Daoy (cell line): ENCODE results near the gene LNX1. TPM values are rescaled to one million over a fixed set of nuclear protein-coding genes. Genes with fewer than 3 reads are reported as not detected.
"Not testable (repeated sequence)": the region's sequence is repeated elsewhere in the genome, so short reads cannot be mapped to it uniquely, and the experiment has no call there.

Experiments
- DNase-seq: peaks from one replicate; pipeline ENCODE4 v3.0.0-alpha.2; 2015; ENCODE audit warnings: low read depth
- total RNA-seq: library from RNA; depleted of rRNA; stranded (reverse); fragments of >200 nt; shearing (Covaris generic); gene quantifications from 2 replicates; pipeline ENCODE4 v1.2.3, GENCODE V29; 2014

Gene LNX1
- total RNA-seq, 1 experiment from 2014 or later = 10.2 TPM

DNA sequence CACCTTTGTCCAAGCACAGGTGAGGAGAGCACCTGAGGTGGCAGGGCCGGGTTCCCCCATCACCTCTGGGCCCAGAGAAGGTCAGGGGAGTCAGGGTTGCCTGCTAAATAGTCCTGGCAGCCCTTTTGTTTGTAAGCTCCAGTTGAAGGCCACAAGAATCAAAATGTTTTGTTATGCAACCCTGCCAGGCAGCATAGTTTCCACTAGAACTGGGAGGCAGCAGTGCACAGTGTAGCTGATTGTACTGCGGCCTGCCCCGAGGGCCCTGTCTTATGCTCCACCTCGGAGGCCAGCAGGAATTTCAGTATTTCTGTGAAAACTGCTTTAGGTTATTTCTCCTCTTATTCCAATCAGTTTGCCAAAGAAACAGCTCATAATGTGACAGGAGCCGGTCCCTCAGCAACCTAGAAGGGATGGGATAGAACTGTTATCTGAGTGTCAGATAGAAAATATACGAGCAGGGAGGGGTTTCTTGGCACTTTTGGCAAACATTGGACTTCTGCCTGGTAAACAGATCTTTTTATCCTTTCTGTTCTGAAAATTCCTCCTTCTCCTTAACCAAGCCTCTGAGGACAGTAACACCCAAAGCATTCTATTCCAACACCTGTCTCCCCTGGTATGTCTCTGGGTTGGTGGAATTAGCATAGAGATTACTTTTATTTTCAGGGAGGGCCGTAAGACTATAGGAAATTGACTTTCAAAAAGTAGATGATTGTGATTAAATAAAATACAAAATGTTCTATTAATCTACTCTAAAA is 93.6 kb downstream of the LNX1 start:
- no peak for DNase-seq

GRCh38 chr4:53494851-53495250 is 96.4 kb downstream of the LNX1 start:
- DNase-seq = no peak

DNA sequence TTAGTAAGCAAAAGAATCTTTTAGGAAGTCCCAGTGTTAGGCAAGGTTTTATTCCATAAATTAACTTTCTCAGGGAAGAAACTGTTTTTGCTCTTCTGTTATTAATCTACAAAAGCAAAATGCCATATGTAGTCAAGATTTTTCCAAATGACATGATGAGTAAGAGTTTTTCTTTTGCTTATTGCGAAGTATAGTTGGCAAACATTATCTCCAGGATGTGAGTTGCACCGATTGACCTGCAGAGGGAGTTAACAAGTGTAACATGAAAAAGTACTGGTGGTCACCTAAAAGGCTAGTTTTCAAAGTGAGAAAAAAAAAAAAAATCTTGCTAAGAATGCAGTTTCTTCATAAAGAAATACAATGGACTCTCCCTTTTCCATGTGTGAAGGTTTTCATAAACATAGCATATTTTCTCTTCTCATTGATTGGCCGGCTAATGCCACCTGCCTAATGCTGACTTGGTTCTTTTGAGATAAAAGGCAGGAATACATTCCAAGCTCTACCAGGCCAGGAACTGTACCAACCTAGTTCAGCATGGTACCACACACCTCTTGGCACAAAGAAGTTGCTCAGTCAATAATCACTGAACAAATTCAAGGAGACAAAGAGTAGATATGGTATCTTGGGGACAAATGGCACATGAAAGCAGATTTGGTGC is 100.2 kb downstream of the LNX1 start:
- peak; percentile 41 for DNase-seq

GRCh38 chr4:53490161-53490956 is 100.9 kb downstream of the LNX1 start:
- no peak for DNase-seq

DNA sequence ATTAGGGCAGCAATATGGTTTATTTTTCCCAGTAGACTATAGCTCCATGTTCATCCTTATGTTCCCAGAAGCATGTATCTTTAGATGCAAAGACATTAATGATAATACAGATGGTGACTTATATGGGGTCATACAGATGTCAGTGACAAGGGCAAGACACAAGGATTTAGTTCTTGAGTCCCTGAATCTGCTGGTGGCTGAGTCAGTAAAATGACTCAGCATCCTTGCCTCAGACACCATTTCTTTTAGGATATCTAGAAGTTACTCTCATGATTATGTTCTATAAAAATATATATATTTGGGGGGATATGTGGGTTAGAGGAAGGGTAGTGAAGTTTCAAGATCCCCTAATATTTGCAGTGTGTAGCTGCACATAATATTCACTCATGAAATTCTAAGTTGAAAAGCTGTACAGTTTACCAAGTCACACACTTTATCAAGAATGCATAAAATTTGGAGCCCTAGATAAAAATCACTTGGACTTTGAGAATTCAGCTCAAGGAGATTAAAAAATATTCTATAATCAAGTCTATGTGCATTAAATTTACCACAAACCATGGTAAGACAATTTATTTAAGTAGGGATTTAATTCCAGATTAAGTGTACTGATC is 101.9 kb downstream of the LNX1 start:
- DNase-seq = peak; percentile 32

DNA sequence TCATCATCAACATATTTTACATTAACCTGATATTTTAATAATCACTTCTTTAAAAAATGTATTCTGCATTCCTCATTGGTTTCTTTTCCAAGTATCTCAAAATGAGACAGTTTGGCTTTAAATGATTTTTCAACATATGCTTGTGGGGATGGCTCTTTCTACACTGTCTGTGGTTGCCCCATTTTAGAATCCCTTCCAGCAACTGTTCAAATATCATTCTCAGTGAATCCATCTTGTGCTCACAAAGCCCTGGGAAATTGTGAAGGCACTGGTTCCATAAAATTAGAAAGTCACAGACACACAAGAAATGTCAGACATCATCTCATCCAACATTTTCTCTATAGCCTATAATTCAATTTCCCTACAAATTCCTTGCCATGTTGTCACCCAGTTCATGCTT is 103.5 kb downstream of the LNX1 start:
- no peak for DNase-seq

- no peak for DNase-seq
These were observed 105.6 kb downstream of the LNX1 start for GRCh38 chr4:53485658-53486040.

GRCh38 chr4:53484911-53485657 is 106.2 kb downstream of the LNX1 start:
- no peak for DNase-seq

GRCh38 chr4:53483250-53483649 is 108.0 kb downstream of the LNX1 start:
- no peak for DNase-seq

DNA sequence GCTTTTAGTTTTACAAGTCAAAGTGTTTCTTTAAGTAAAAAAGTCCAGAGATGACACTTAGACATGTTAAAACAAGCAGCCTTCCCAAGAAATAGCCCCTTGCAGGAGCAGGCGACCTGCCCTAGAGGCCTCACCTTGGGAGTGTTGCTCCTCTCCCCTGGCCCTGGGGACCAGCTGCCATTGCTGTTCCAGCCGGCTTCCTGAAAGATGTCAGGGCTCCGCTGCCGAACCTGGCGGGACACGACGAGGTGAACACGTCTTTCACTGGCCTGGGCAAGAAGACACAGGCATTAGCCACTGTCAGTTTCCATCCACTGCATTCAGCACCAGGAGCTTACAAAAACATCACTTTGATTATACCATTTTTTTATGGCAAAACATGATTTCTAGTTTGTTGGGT is 109.7 kb downstream of the LNX1 start:
- DNase-seq = no peak

- no peak for DNase-seq
These were observed 110.4 kb downstream of the LNX1 start for GRCh38 chr4:53480909-53481308.

DNA sequence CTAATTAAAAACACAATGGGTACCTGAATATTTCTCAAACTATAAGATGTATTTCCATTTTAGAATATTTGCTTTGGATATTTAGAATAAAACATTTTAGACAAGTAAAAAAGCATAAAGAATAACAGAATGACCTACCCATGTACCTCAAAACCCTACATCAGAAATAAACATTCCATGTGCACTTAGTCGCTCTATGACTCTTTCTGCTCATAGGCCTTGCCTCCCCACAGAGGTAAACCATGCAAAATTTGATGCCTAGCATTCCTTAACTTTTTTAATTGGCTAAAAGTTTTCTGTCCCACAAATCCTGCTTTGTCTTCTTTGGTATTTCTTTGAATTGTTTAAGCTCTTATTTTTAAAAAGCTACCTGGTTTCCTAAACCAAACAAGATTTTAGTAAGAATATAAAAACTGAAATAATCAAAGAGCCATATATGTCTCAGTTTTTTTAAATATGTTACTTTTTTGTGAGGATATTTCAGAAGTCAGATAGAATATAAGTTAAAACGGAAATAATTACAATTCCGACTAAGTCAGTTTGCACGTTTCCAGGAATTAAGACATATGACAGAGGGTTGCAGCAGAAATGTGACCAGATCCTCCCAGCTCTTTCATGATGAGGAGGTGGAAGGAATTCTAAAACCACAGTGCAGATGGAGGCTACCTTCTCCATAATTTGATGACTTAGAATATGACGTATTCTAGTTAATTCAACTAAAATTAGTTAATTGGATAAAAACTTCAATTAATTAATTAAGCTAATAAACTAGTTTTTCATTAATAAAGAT is 111.4 kb downstream of the LNX1 start:
- peak; percentile 36 for DNase-seq

DNA sequence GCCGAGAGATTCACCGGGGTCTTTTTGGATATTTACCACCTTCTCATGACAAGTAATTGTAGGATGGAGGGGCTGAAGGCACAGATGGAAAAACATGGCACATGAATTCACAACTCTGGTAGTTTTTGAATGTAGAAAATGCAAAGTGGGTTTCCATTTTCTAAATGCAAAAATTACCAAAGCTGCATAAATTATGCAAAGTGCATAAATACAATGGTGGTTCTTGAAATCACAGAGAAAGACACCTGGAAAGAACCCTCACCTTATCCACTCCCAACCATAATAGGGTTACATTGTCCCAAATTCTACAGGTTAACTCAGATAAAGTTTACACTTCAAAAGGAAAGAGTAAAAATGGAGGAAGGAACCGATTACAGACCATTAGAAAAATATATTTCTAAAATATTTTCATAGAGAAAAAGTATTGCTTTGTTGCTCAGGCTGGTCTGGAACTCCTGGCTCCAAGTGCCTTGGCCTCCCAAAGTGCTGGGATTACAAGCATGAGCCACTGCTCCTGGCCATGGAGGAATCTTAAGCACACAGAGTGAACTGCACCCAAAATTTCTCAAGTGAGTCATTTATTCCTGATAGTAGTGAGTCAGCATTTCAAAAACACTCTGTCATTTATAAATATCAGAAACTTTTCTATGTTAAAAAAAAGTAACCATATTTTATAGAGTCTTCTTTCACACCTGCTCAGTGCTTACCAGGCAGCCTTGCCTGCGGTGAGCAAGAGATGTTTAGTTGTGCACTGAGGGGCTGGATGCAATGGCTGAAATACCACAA is 112.4 kb downstream of the LNX1 start:
- DNase-seq = peak; percentile 55

DNA sequence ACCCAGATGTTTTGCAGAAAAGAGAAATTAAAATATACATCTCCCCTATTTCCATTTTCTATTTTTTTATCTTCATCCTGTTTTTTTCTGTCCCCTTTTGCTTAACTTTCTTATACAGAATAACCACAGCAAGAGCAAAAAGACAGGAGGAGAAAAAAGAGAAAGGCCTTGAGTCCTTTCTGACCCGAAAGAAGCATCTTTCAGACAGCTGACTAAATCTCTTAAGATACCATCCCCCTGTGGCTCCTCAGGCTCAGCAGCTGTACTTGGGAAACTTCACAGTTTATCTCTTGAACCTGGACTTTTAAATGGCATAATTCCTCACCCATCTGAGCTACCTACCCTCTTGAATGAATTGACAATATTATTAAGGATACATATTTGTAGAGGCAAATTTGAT is 113.7 kb downstream of the LNX1 start:
- no peak for DNase-seq

DNA sequence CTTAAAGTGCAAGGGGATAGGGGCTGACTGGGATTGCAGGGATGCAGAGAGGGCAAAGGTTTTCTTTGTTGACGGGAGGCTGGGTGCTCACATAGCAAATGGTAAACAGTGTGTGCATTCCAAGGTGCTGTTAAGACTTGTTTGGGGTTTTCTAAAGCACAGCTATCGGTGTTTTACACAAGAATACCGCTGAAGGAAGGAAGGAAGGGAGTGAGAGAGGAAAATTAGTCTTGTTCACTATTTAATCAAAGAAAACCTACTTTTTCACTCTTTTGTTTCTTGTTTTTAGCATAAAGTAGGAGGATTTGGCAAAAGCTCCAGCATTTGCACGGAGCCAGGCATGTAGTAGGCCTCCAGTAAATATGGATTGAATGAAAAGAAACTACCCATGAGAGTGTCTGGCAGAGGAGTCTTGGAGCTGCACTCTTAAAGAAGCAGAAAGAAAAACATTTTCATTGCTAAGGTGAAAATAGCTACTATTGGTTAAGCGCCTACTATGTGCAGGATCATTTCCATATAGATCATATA is 114.2 kb downstream of the LNX1 start:
- no peak for DNase-seq

GRCh38 chr4:53476232-53477037 is 114.9 kb downstream of the LNX1 start:
- DNase-seq = peak; percentile 91

- DNase-seq = not testable (repeated sequence)
These were observed 124.7 kb downstream of the LNX1 start for GRCh38 chr4:53466576-53466975.

GRCh38 chr4:53465891-53466290 is 125.4 kb downstream of the LNX1 start:
- no peak for DNase-seq

DNA sequence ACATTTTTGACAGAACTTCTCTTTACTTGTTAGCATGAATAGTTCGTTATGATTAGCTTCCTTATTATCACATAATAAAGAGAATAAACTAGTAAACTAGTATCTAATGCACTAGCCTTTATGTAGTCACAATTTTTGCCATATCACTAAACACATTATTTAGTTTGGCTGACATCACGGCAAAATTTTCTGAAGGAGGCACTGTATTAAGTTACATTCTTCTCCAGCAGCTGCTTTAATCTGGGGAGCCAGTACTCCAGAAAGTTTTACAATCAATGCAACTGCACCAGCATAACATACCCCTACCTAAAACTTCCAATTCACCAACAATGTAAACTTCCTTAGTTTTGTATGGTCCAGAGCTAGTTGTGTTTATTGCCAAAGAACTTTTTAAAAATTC is 126.0 kb downstream of the LNX1 start:
- no peak for DNase-seq
